GM19328 (cell line): ENCODE data around the gene ITGB4.

Source experiments
- ATAC-seq: cut with Tn5 transposase; IDR thresholded peaks from one replicate; pipeline ENCODE4 v1.9.1; 2021; ENCODE audit warnings: mild to moderate bottlenecking, moderate library complexity; ENCODE audit not compliant: unreplicated experiment

The ITGB4 gene

DNA sequence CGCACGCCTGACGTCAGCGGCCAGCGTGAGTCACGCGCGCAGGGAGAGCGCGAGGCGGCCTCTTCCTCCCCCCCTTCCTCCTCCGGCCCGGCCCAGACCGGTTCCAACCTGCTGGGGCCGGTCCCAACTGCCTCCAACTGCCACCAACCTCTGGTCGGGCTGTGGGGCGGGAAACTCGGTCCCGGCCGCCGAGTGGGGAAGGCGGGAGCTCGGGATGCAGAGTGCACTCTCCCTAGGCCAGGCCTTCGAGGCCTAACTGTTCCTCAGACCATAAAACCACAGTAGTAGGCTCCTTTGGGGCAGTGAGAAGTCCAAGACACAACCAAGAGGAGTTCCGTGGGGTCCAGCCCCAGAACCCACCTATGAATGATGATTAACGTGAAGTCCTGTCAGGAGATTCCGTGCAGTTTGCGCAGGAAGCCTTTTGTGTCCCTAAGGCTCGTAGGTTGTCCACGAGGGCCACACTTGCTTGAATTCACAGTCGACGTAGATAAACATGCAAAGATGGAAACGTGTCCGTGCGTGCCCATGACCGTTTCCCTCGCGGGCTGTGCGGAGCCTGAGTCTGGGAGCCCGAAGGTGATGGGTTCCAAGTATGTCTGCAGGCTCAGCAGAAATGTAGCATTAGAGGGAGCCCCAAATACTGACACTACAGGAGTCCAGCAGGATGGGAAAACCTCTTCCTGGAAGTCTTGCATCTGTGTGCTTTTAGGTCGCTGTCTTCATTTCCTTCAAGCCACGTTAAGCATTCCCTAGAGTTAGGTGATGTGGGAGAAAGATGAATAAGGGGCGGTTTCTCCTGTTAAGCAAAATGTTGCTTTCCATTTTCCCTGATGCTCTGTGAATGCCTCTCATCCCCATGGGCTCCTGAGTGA is 64.0 kb downstream of the ITGB4 start:
- ATAC-seq, result peak; percentile 47

GRCh38 chr17:75791254-75791653 is 70.0 kb downstream of the ITGB4 start:
- no peak for ATAC-seq

- ATAC-seq, result no peak
Measured at GRCh38 chr17:75793460-75793859, 72.2 kb downstream of the ITGB4 start.

- no peak for ATAC-seq
Measured at GRCh38 chr17:75795820-75796607, 74.8 kb downstream of the ITGB4 start.

DNA sequence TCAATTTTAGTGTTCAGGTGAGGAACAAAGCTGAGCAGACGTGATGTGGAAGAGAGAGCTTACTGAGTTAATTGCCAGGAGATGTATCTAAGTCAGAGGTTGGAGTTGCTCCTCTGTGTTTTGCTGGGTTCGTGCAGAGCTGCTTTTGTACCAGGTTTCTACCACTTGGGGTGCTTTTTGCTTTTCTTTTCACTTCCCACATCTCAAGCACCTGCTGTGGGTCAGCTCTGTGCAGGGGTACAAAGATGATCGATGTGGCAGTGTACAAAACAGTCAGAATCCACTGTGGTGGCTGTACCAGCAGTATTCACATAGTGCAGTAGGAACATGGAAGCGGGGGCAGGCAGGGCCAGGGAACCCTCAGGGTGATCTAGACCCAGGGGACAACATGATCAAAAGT is 78.1 kb downstream of the ITGB4 start:
- no peak for ATAC-seq

GRCh38 chr17:75803883-75804282 is 82.6 kb downstream of the ITGB4 start:
- no peak for ATAC-seq

- no peak for ATAC-seq
Measured at GRCh38 chr17:75806822-75807500, 85.7 kb downstream of the ITGB4 start.
